ENCODE results near the gene HSPA8. TPM values are rescaled to one million over a fixed set of nuclear protein-coding genes. Genes with fewer than 3 reads are reported as not detected.
A peak's percentile ranks its signal among the peaks of the same experiment; 100 is the strongest.

HSPA8 gene
- total RNA-seq, 2 experiments from 2014 or later, result 2,408 to 2,413 TPM

GRCh38 chr11:123072762-123073161 lies 10.8 kb upstream of the HSPA8 start:
- ChIA-PET CTCF (interaction anchor here (0.6 to 1.7 kb wide), 3 partner anchors 9 to 227 kb away, joined by 3 to 6 read pairs (median 3); no protein-coding TSS in a partner anchor), POLR2A (interaction anchor here (0.7 to 7.3 kb wide), 3 partner anchors 11 to 19 kb away, joined by 3 to 129 read pairs (median 4); partner anchors contain the start of gene HSPA8)
- H3K4me3 Mint-ChIP-seq, result no peak overlapping the region
- H3K27me3 Mint-ChIP-seq (ENCODE audit: low read depth), result no peaks in the 10 kb centered on the region
- DNase-seq (no peak), ATAC-seq (no peak)
- H3K9me3 Mint-ChIP-seq (ENCODE audit: insufficient read depth), result no peaks in the 10 kb centered on the region
- H3K27ac Mint-ChIP-seq, result peak overlapping the region; percentile 6
- peaks cover 51% of the 10 kb centered on the region for H3K4me1 Mint-ChIP-seq (ENCODE audit: low read depth)
- peaks cover 4% of the 10 kb centered on the region for H3K36me3 Mint-ChIP-seq (ENCODE audit: low read depth)

GRCh38 chr11:123072332-123072761 lies 10.4 kb upstream of the HSPA8 start:
- ATAC-seq, result no peak

GRCh38 chr11:123069908-123070821 lies 8.2 kb upstream of the HSPA8 start:
- DNase-seq, result no peak
- Mint-ChIP-seq H3K4me3 (peak overlapping the region; percentile 88), H3K27ac (peak overlapping the region; percentile 98), H3K9me3 (ENCODE audit: insufficient read depth) (no peaks in the 10 kb centered on the region), H3K4me1 (ENCODE audit: low read depth) (peaks cover 63% of the 10 kb centered on the region), H3K27me3 (ENCODE audit: low read depth) (no peaks in the 10 kb centered on the region), H3K36me3 (ENCODE audit: low read depth) (peaks cover 12% of the 10 kb centered on the region)
- peak; percentile 62 for ATAC-seq
- ChIA-PET POLR2A (interaction anchor here (0.5 to 7.3 kb wide), 9 partner anchors 9 to 226 kb away, joined by 3 to 129 read pairs (median 3); partner anchors contain the start of gene HSPA8), CTCF (interaction anchor here (0.8 to 3.0 kb wide), 14 partner anchors 8 to 226 kb away, joined by 3 to 16 read pairs (median 4); partner anchors contain the start of gene HSPA8)

More at GRCh38 chr11:123072332-123072761, 10.4 kb upstream of the HSPA8 start:
- Mint-ChIP-seq H3K27ac (no peak overlapping the region), H3K4me3 (no peak overlapping the region), H3K27me3 (ENCODE audit: low read depth) (no peaks in the 10 kb centered on the region), H3K4me1 (ENCODE audit: low read depth) (peaks cover 54% of the 10 kb centered on the region), H3K36me3 (ENCODE audit: low read depth) (peaks cover 4% of the 10 kb centered on the region), H3K9me3 (ENCODE audit: insufficient read depth) (no peaks in the 10 kb centered on the region)
- ChIA-PET POLR2A (interaction anchor here (1.0 to 7.3 kb wide), 2 partner anchors 11 to 16 kb away, joined by 3 to 129 read pairs; partner anchors contain the start of gene HSPA8), CTCF (interaction anchor here (0.9 to 1.7 kb wide), 3 partner anchors 9 to 30 kb away, joined by 3 to 6 read pairs (median 5); no protein-coding TSS in a partner anchor)
- DNase-seq, result no peak

GRCh38 chr11:123065621-123066020 lies 3.7 kb upstream of the HSPA8 start:
- Mint-ChIP-seq H3K9me3 (ENCODE audit: insufficient read depth) (no peaks in the 10 kb centered on the region), H3K27me3 (ENCODE audit: low read depth) (no peaks in the 10 kb centered on the region), H3K4me1 (ENCODE audit: low read depth) (peaks cover 45% of the 10 kb centered on the region), H3K36me3 (ENCODE audit: low read depth) (peaks cover 39% of the 10 kb centered on the region), H3K4me3 (peak overlapping the region; percentile 45), H3K27ac (peak overlapping the region; percentile 79)
- CTCF ChIA-PET, result interaction anchor here (1.0 to 3.6 kb wide), 6 partner anchors 10 to 182 kb away, joined by 3 to 24 read pairs (median 4); no protein-coding TSS in a partner anchor
- POLR2A ChIA-PET, result interaction anchor here (1.0 to 8.6 kb wide), 4 partner anchors 6 to 222 kb away, joined by 3 to 129 read pairs (median 12); no protein-coding TSS in a partner anchor
- DNase-seq (no peak), ATAC-seq (no peak)

GRCh38 chr11:123063826-123064657 lies 2.1 kb upstream of the HSPA8 start:
- no peak for ATAC-seq
- peak overlapping the region; percentile 98 for H3K4me3 Mint-ChIP-seq
- no peaks in the 10 kb centered on the region for H3K27me3 Mint-ChIP-seq (ENCODE audit: low read depth)
- ChIA-PET CTCF (interaction anchor here (0.6 to 3.6 kb wide), 13 partner anchors 9 to 371 kb away, joined by 3 to 24 read pairs (median 3); no protein-coding TSS in a partner anchor), POLR2A (interaction anchor here (0.7 to 8.6 kb wide), 10 partner anchors 6 to 408 kb away, joined by 3 to 129 read pairs (median 6); partner anchors contain the start of gene UBASH3B)
- peaks cover 54% of the 10 kb centered on the region for H3K36me3 Mint-ChIP-seq (ENCODE audit: low read depth)
- peaks cover 33% of the 10 kb centered on the region for H3K4me1 Mint-ChIP-seq (ENCODE audit: low read depth)
- peak overlapping the region; percentile 95 for H3K27ac Mint-ChIP-seq
- H3K9me3 Mint-ChIP-seq (ENCODE audit: insufficient read depth), result no peaks in the 10 kb centered on the region
- DNase-seq, result no peak

GRCh38 chr11:123062892-123063825 lies 1.2 kb upstream of the HSPA8 start:
- Mint-ChIP-seq H3K36me3 (ENCODE audit: low read depth) (peaks cover 61% of the 10 kb centered on the region), H3K27ac (peak overlapping the region; percentile 95), H3K27me3 (ENCODE audit: low read depth) (no peaks in the 10 kb centered on the region), H3K4me3 (peak overlapping the region; percentile 98), H3K4me1 (ENCODE audit: low read depth) (peaks cover 29% of the 10 kb centered on the region), H3K9me3 (ENCODE audit: insufficient read depth) (no peaks in the 10 kb centered on the region)
- CTCF ChIA-PET, result interaction anchor here (0.6 to 3.6 kb wide), 12 partner anchors 9 to 372 kb away, joined by 3 to 24 read pairs (median 3); no protein-coding TSS in a partner anchor
- ATAC-seq (no peak), DNase-seq (peak; percentile 74)
- POLR2A ChIA-PET, result interaction anchor here (0.7 to 8.6 kb wide), 15 partner anchors 8 to 1771 kb away, joined by 3 to 129 read pairs (median 5); partner anchors contain the start of genes SC5D and UBASH3B

GRCh38 chr11:123062158-123062891 lies 389 bp upstream of the HSPA8 start:
- ChIA-PET CTCF (interaction anchor here (0.6 to 2.7 kb wide), 9 partner anchors 8 to 212 kb away, joined by 3 to 16 read pairs (median 3); no protein-coding TSS in a partner anchor), POLR2A (interaction anchor here (0.6 to 8.6 kb wide), 34 partner anchors 9 to 1770 kb away, joined by 3 to 129 read pairs (median 4); partner anchors contain the start of genes JHY and SC5D)
- Mint-ChIP-seq H3K4me1 (ENCODE audit: low read depth) (peaks cover 31% of the 10 kb centered on the region), H3K4me3 (peak overlapping the region; percentile 98), H3K9me3 (ENCODE audit: insufficient read depth) (no peaks in the 10 kb centered on the region), H3K27ac (peak overlapping the region; percentile 95), H3K36me3 (ENCODE audit: low read depth) (peaks cover 69% of the 10 kb centered on the region), H3K27me3 (ENCODE audit: low read depth) (no peaks in the 10 kb centered on the region)
- peak; percentile 100 for DNase-seq
- ATAC-seq, result peak; percentile 83

- ATAC-seq (no peak), DNase-seq (peak; percentile 50)
- Mint-ChIP-seq H3K27me3 (ENCODE audit: low read depth) (no peaks in the 10 kb centered on the region), H3K27ac (peak overlapping the region; percentile 95), H3K9me3 (ENCODE audit: insufficient read depth) (no peaks in the 10 kb centered on the region), H3K4me3 (peak overlapping the region; percentile 98), H3K36me3 (ENCODE audit: low read depth) (peaks cover 81% of the 10 kb centered on the region), H3K4me1 (ENCODE audit: low read depth) (peaks cover 42% of the 10 kb centered on the region)
- ChIA-PET CTCF (interaction anchor here (1.0 to 2.7 kb wide), 8 partner anchors 8 to 212 kb away, joined by 3 to 16 read pairs (median 4); no protein-coding TSS in a partner anchor), POLR2A (interaction anchor here (0.6 to 8.6 kb wide), 10 partner anchors 11 to 1768 kb away, joined by 3 to 129 read pairs (median 5); partner anchors contain the start of gene SC5D)
Measured at GRCh38 chr11:123060277-123061000, 1.5 kb downstream of the HSPA8 start.

All from activated CD8-positive, alpha-beta T cell treated with anti-CD3 and anti-CD28 coated beads, Interleukin-2, amount 10 ng/mL, durations not matched to agents 7 days and 5 days (primary cell).